Measurements from ENCODE around the gene PRKD1. TPM values are rescaled to one million over a fixed set of nuclear protein-coding genes. Genes with fewer than 3 reads are reported as not detected.
A peak's percentile ranks its signal among the peaks of the same experiment; 100 is the strongest.

Gene PRKD1
- total and polyA plus RNA-seq, 2 of the 13 experiments (the other 11 are each of a cell fraction or from before 2014, with no cell fraction given), result 0.22 to 1.3 TPM

- TF ChIP-seq PTBP1 (IDR thresholded peaks at IDR 0.05; ENCODE audit: low read depth, low read length, poor library complexity, severe bottlenecking) (no peak), ZNF557 (CRISPR knock-in tag; IDR thresholded peaks at IDR 0.05) (no peak), MLX (CRISPR knock-in tag; IDR thresholded peaks at IDR 0.05) (no peak), NFIC (IDR thresholded peaks at IDR 0.05; ENCODE audit: low read length) (no peak), ZNF3 (CRISPR knock-in tag; IDR thresholded peaks at IDR 0.05) (no peak), CHD2 (IDR thresholded peaks at IDR 0.05; ENCODE audit: low read depth, low read length) (no peak), PLRG1 (conservative IDR thresholded peaks at IDR 0.05) (peak; percentile 95), KMT2A (CRISPR knock-in tag; IDR thresholded peaks at IDR 0.05) (no peak), CENPX (CRISPR knock-in tag; IDR thresholded peaks at IDR 0.05) (no peak), ATF7 (IDR thresholded peaks at IDR 0.05) (0 out of 2 replicates have a peak, but pooled peaks have one; percentile 15), ATF7 (CRISPR knock-in tag; IDR thresholded peaks at IDR 0.05) (no peak), RARA (CRISPR knock-in tag; IDR thresholded peaks at IDR 0.05) (no peak), ZNF446 (CRISPR knock-in tag; IDR thresholded peaks at IDR 0.05) (no peak), RAD51 (IDR thresholded peaks at IDR 0.05; ENCODE audit: borderline replicate concordance) (peak; percentile 24; the same call in 1 of the 2 replicates), AHDC1 (CRISPR knock-in tag; IDR thresholded peaks at IDR 0.05; ENCODE audit: borderline replicate concordance) (no peak), MXD4 (CRISPR knock-in tag; IDR thresholded peaks at IDR 0.05) (no peak), ZNF749 (CRISPR knock-in tag; IDR thresholded peaks at IDR 0.05; ENCODE audit: borderline replicate concordance) (no peak)
- TF ChIP-seq, protein P1, sequence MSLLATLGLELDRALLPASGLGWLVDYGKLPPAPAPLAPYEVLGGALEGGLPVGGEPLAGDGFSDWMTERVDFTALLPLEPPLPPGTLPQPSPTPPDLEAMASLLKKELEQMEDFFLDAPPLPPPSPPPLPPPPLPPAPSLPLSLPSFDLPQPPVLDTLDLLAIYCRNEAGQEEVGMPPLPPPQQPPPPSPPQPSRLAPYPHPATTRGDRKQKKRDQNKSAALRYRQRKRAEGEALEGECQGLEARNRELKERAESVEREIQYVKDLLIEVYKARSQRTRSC (CRISPR knock-in tag; IDR thresholded peaks at IDR 0.05; ENCODE audit: low read depth), result no peak
- TF ChIP-seq, protein P2, sequence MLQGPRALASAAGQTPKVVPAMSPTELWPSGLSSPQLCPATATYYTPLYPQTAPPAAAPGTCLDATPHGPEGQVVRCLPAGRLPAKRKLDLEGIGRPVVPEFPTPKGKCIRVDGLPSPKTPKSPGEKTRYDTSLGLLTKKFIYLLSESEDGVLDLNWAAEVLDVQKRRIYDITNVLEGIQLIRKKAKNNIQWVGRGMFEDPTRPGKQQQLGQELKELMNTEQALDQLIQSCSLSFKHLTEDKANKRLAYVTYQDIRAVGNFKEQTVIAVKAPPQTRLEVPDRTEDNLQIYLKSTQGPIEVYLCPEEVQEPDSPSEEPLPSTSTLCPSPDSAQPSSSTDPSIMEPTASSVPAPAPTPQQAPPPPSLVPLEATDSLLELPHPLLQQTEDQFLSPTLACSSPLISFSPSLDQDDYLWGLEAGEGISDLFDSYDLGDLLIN (CRISPR knock-in tag; IDR thresholded peaks at IDR 0.05; ENCODE audit: borderline replicate concordance), result no peak
- TF ChIP-seq, protein P3, sequence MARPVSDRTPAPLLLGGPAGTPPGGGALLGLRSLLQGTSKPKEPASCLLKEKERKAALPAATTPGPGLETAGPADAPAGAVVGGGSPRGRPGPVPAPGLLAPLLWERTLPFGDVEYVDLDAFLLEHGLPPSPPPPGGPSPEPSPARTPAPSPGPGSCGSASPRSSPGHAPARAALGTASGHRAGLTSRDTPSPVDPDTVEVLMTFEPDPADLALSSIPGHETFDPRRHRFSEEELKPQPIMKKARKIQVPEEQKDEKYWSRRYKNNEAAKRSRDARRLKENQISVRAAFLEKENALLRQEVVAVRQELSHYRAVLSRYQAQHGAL (CRISPR knock-in tag; IDR thresholded peaks at IDR 0.05; ENCODE audit: not compliant biosample characterization), result no peak
These were observed 297.8 kb downstream of the PRKD1 start (continued) for GRCh38 chr14:29629839-29630238.

All from HepG2 (cell line).